Cardiac muscle cell (in vitro differentiated cells and primary cell): Measurements from ENCODE around the gene IFT122. TPM values are rescaled to one million over a fixed set of nuclear protein-coding genes. Genes with fewer than 3 reads are reported as not detected.

ENCODE experiments used
- DNase-seq, 2 donors: peaks; one replicate each; pipeline versions ENCODE4 v3.0.0 to v3.0.0-alpha.2; 2010 to 2017; ENCODE audit warnings: low read depth in 1 of 2, low spot score in 1 of 2
- H3K27ac ChIP-seq: fragments of 200-600 bp; sonication (generic); 2 replicates; pipeline ENCODE4 v1.5.1; 2016
- H3K27me3 ChIP-seq: fragments of 200-600 bp; sonication (generic); 2 replicates; pipeline ENCODE4 v1.6.0; 2016; ENCODE audit warnings: control low read depth
- H3K36me3 ChIP-seq: fragments of 200-600 bp; sonication (generic); 2 replicates; pipeline ENCODE4 v1.5.1; 2016; ENCODE audit warnings: control low read depth
- H3K4me1 ChIP-seq: fragments of 200-600 bp; sonication (generic); 2 replicates; pipeline ENCODE4 v1.8.1; 2017; ENCODE audit warnings: low read depth, mild to moderate bottlenecking, mixed run types
- H3K4me3 ChIP-seq: fragments of 200-600 bp; sonication (generic); 2 replicates; pipeline ENCODE4 v1.5.1; 2016; ENCODE audit warnings: mild to moderate bottlenecking
- H3K9me3 ChIP-seq: fragments of 200-600 bp; sonication (generic); 2 replicates; pipeline ENCODE4 v1.5.1; 2017; ENCODE audit warnings: low read depth, mild to moderate bottlenecking, control low read depth
- CTCF ChIP-seq: IDR thresholded peaks from 2 replicates; pipeline ENCODE4 v1.5.1; 2012; ENCODE audit warnings: low read depth, mild to moderate bottlenecking, low read length
- polyA plus RNA-seq: library from polyadenylated mRNA; unstranded; fragments of >200 nt; fragmentation: Nextera tagmentation; extraction: Ambion mirVana; gene quantifications from 2 replicates; pipeline ENCODE4 v1.2.1, GENCODE V29; 2016
- total RNA-seq: library from RNA; depleted of rRNA; stranded (reverse); fragments of >200 nt; gene quantifications from 2 replicates; pipeline ENCODE4 v1.2.3, GENCODE V29; 2016

IFT122 gene
- total and polyA plus RNA-seq, 2 experiments from 2014 or later, result 21.9 to 31.5 TPM

GRCh38 chr3:129563850-129564535, 124.0 kb downstream of the IFT122 start:
- no peak overlapping the region for H3K27ac ChIP-seq
- peak in 1 of 2 donors; percentile 35 for DNase-seq
- H3K27me3 ChIP-seq, result no peaks in the 10 kb centered on the region
- H3K4me1 ChIP-seq, result peaks cover 17% of the 10 kb centered on the region
- no peaks in the 10 kb centered on the region for H3K9me3 ChIP-seq
- no peaks in the 10 kb centered on the region for H3K36me3 ChIP-seq
- TF ChIP-seq CTCF, result no peak
- no peak overlapping the region for H3K4me3 ChIP-seq

GRCh38 chr3:129564981-129565644, 125.1 kb downstream of the IFT122 start:
- Histone ChIP-seq H3K27me3 (no peaks in the 10 kb centered on the region), H3K4me3 (no peak overlapping the region), H3K9me3 (no peaks in the 10 kb centered on the region), H3K36me3 (no peaks in the 10 kb centered on the region), H3K27ac (no peak overlapping the region), H3K4me1 (peaks cover 15% of the 10 kb centered on the region)
- no peak for DNase-seq
- TF ChIP-seq CTCF, result no peak

- TF ChIP-seq CTCF, result no peak
- H3K27me3 ChIP-seq, result no peaks in the 10 kb centered on the region
- no peaks in the 10 kb centered on the region for H3K9me3 ChIP-seq
- no peak overlapping the region for H3K27ac ChIP-seq
- H3K4me1 ChIP-seq, result peaks cover 7% of the 10 kb centered on the region
- no peak overlapping the region for H3K4me3 ChIP-seq
- no peak for DNase-seq
- H3K36me3 ChIP-seq, result no peaks in the 10 kb centered on the region
Observed at GRCh38 chr3:129565902-129566301, 125.9 kb downstream of the IFT122 start.

- Histone ChIP-seq H3K36me3 (no peaks in the 10 kb centered on the region), H3K27ac (no peak overlapping the region), H3K4me1 (no peaks in the 10 kb centered on the region), H3K9me3 (no peaks in the 10 kb centered on the region), H3K27me3 (no peaks in the 10 kb centered on the region), H3K4me3 (no peak overlapping the region)
- no peak for TF ChIP-seq CTCF
- no peak for DNase-seq
Observed at GRCh38 chr3:129567176-129567705, 127.2 kb downstream of the IFT122 start.

- no peaks in the 10 kb centered on the region for H3K36me3 ChIP-seq
Observed at GRCh38 chr3:129567939-129568338, 127.9 kb downstream of the IFT122 start.

More at GRCh38 chr3:129567939-129568338, 127.9 kb downstream of the IFT122 start:
- H3K27ac ChIP-seq, result no peak overlapping the region
- no peaks in the 10 kb centered on the region for H3K27me3 ChIP-seq
- DNase-seq, result no peak
- no peak for TF ChIP-seq CTCF
- H3K9me3 ChIP-seq, result no peaks in the 10 kb centered on the region
- no peak overlapping the region for H3K4me3 ChIP-seq
- H3K4me1 ChIP-seq, result no peaks in the 10 kb centered on the region
